ENCODE data around the gene FAM228B.

DNA sequence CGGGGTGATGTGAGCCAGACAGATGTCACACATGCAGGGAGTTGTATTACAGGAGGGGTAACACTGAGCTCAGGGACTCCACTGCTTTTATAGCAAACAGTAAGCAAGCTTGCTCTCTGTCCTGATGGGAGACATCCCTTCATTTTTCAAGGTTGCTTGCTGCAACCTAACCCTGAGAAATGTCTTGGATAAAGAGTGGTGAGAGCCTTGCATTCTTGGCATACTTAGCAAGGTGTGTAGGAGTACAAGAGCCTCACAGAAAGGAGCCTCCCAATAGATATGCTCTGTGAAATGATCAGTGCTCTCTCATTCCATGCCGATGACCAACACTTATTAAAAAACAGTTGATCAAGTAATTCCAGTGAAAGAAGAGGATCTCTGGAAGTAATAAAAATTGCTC is 8.2 kb upstream of the FAM228B start:
- TF ChIP-seq, protein P1, sequence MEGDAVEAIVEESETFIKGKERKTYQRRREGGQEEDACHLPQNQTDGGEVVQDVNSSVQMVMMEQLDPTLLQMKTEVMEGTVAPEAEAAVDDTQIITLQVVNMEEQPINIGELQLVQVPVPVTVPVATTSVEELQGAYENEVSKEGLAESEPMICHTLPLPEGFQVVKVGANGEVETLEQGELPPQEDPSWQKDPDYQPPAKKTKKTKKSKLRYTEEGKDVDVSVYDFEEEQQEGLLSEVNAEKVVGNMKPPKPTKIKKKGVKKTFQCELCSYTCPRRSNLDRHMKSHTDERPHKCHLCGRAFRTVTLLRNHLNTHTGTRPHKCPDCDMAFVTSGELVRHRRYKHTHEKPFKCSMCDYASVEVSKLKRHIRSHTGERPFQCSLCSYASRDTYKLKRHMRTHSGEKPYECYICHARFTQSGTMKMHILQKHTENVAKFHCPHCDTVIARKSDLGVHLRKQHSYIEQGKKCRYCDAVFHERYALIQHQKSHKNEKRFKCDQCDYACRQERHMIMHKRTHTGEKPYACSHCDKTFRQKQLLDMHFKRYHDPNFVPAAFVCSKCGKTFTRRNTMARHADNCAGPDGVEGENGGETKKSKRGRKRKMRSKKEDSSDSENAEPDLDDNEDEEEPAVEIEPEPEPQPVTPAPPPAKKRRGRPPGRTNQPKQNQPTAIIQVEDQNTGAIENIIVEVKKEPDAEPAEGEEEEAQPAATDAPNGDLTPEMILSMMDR (conservative IDR thresholded peaks at IDR 0.05 in 1 of 2, IDR thresholded peaks at IDR 0.05 in 1 of 2; ENCODE audit: low read depth in 1 of 2, low read length in 2 of 2): no peak
- no peak for TF ChIP-seq EZH2 (IDR thresholded peaks at IDR 0.05; ENCODE audit: low read length, missing control alignments)

All from fibroblast of lung (primary cell).